H9 (cell line): ENCODE data around the gene INSIG1. TPM values are rescaled to one million over a fixed set of nuclear protein-coding genes. Genes with fewer than 3 reads are reported as not detected.

Source experiments
- DNase-seq: peaks from one replicate; pipeline ENCODE4 v3.0.0-alpha.2; 2017
- H2AFZ ChIP-seq: one replicate; pipeline ENCODE4 v1.6.1; 2013; ENCODE audit warnings: mild to moderate bottlenecking, low read length, control low read depth, moderate library complexity
- H2AK5ac ChIP-seq: 2 replicates; pipeline ENCODE4 v1.6.1; 2013; ENCODE audit warnings: low read length, control low read depth, mixed read lengths; ENCODE audit not compliant: insufficient read length
- H2BK120ac ChIP-seq: one replicate; pipeline ENCODE4 v1.6.1; 2013; ENCODE audit warnings: low read depth, mild to moderate bottlenecking, low read length, control low read depth, inconsistent platforms; ENCODE audit not compliant: poor library complexity, severe bottlenecking
- H2BK12ac ChIP-seq: 2 replicates; pipeline ENCODE4 v1.6.1; 2013; ENCODE audit warnings: low read length, control low read depth, mixed read lengths, low read depth; ENCODE audit not compliant: insufficient read length
- H2BK15ac ChIP-seq: 2 replicates; pipeline ENCODE4 v1.6.1; 2013; ENCODE audit warnings: low read depth, low read length, control low read depth
- H2BK20ac ChIP-seq: one replicate; pipeline ENCODE4 v1.6.1; 2013; ENCODE audit warnings: low read depth, mild to moderate bottlenecking, low read length, control low read depth, inconsistent platforms; ENCODE audit not compliant: poor library complexity, severe bottlenecking
- H2BK5ac ChIP-seq: 2 replicates; pipeline ENCODE4 v1.6.1; 2013; ENCODE audit warnings: low read length, control low read depth, mixed read lengths; ENCODE audit not compliant: insufficient read length
- H3K14ac ChIP-seq: 2 replicates; pipeline ENCODE4 v1.6.1; 2013; ENCODE audit warnings: low read length, control low read depth; ENCODE audit not compliant: insufficient read depth
- H3K18ac ChIP-seq: 2 replicates; pipeline ENCODE4 v1.6.1; 2013; ENCODE audit warnings: low read depth, mild to moderate bottlenecking, mixed read lengths, low read length, control low read depth; ENCODE audit not compliant: insufficient read length
- H3K23ac ChIP-seq: 2 replicates; pipeline ENCODE4 v1.6.1; 2013; ENCODE audit warnings: low read length, control low read depth, mixed read lengths, low read depth; ENCODE audit not compliant: insufficient read length
- H3K23me2 ChIP-seq: 2 replicates; pipeline ENCODE4 v1.6.1; 2013; ENCODE audit warnings: low read depth, mild to moderate bottlenecking, mixed read lengths, low read length, control low read depth; ENCODE audit not compliant: insufficient read length, poor library complexity, severe bottlenecking
- H3K27ac ChIP-seq: 2 replicates; pipeline ENCODE4 v1.5.1; 2013; ENCODE audit warnings: low read length, control low read depth, mixed read lengths, low read depth; ENCODE audit not compliant: insufficient read length
- H3K27me3 ChIP-seq: 2 replicates; pipeline ENCODE4 v1.6.1; 2013; ENCODE audit warnings: low read length, control low read depth, inconsistent platforms; ENCODE audit not compliant: insufficient read depth
- H3K4ac ChIP-seq: 2 replicates; pipeline ENCODE4 v1.6.1; 2013; ENCODE audit warnings: low read depth, mild to moderate bottlenecking, control low read depth, inconsistent platforms, low read length, moderate library complexity
- H3K4me1 ChIP-seq: 2 replicates; pipeline ENCODE4 v1.6.1; 2013; ENCODE audit warnings: low read length, control low read depth, inconsistent platforms; ENCODE audit not compliant: insufficient read depth
- H3K4me2 ChIP-seq: 2 replicates; pipeline ENCODE4 v1.6.1; 2013; ENCODE audit warnings: low read length, control low read depth, mixed read lengths; ENCODE audit not compliant: insufficient read length, insufficient read depth
- H3K56ac ChIP-seq: 2 replicates; pipeline ENCODE4 v1.6.1; 2013; ENCODE audit warnings: low read depth, mild to moderate bottlenecking, mixed read lengths, low read length, control low read depth; ENCODE audit not compliant: insufficient read length
- H3K79me1 ChIP-seq: 2 replicates; pipeline ENCODE4 v1.6.1; 2013; ENCODE audit warnings: low read depth, mild to moderate bottlenecking, moderate library complexity, low read length, control low read depth, inconsistent platforms; ENCODE audit not compliant: insufficient read depth, poor library complexity, severe bottlenecking
- H3K79me2 ChIP-seq: 2 replicates; pipeline ENCODE4 v1.6.1; 2013; ENCODE audit warnings: low read length, control low read depth, inconsistent platforms; ENCODE audit not compliant: insufficient read depth
- H3K9ac ChIP-seq: 2 replicates; pipeline ENCODE4 v1.6.1; 2013; ENCODE audit warnings: low read length, control low read depth, mixed read lengths; ENCODE audit not compliant: insufficient read length; ENCODE audit errors: extremely low read depth
- H3K9me3 ChIP-seq: one replicate; pipeline ENCODE4 v1.6.1; 2013; ENCODE audit warnings: low read depth, low read length, inconsistent platforms; ENCODE audit not compliant: control insufficient read depth
- H3T11ph ChIP-seq: one replicate; pipeline ENCODE4 v1.6.1; 2013; ENCODE audit warnings: mild to moderate bottlenecking, low read length, control low read depth, inconsistent platforms
- H4K20me1 ChIP-seq: one replicate; pipeline ENCODE4 v1.6.1; 2013; ENCODE audit not compliant: control insufficient read depth, insufficient read length, insufficient read depth
- H4K5ac ChIP-seq: 2 replicates; pipeline ENCODE4 v1.6.1; 2013; ENCODE audit warnings: low read depth, mild to moderate bottlenecking, mixed read lengths, low read length, control low read depth; ENCODE audit not compliant: insufficient read length
- H4K8ac ChIP-seq: replicated peaks from 2 replicates; pipeline ENCODE4 v1.6.1; 2013; ENCODE audit warnings: low read length, control low read depth, mixed read lengths, low read depth; ENCODE audit not compliant: insufficient read length
- H4K91ac ChIP-seq: 2 replicates; pipeline ENCODE4 v1.6.1; 2013; ENCODE audit warnings: low read depth, mild to moderate bottlenecking, moderate library complexity, mixed read lengths, low read length, control low read depth; ENCODE audit not compliant: insufficient read length
- H3K27ac Mint-ChIP-seq, 3 experiments: 2 replicates in 2 of 3; 3 replicates in 1 of 3; pipeline ENCODE4 v1.8.0; 2020 to 2021; ENCODE audit warnings: mixed read lengths in 3 of 3, mild to moderate bottlenecking in 1 of 3, moderate library complexity in 1 of 3
- H3K27me3 Mint-ChIP-seq: 2 replicates; pipeline ENCODE4 v1.8.0; 2021; ENCODE audit warnings: low read depth, mild to moderate bottlenecking, moderate library complexity, mixed read lengths
- H3K36me3 Mint-ChIP-seq, 3 experiments: 2 replicates in 2 of 3; 3 replicates in 1 of 3; pipeline ENCODE4 v1.8.0; 2020 to 2021; ENCODE audit warnings: low read depth in 3 of 3, mixed read lengths in 3 of 3; ENCODE audit not compliant: insufficient read depth in 1 of 3
- H3K4me1 Mint-ChIP-seq, 2 experiments: 2 replicates each; pipeline ENCODE4 v1.8.0; 2020; ENCODE audit warnings: mixed read lengths in 2 of 2
- H3K4me3 Mint-ChIP-seq, 2 experiments: 2 replicates in 1 of 2; 3 replicates in 1 of 2; pipeline ENCODE4 v1.8.0; 2020 to 2021; ENCODE audit warnings: mild to moderate bottlenecking in 2 of 2, mixed read lengths in 2 of 2, moderate library complexity in 1 of 2
- H3K9me3 Mint-ChIP-seq, 2 experiments: 2 replicates in 1 of 2; 3 replicates in 1 of 2; pipeline ENCODE4 v1.8.0; 2020; ENCODE audit warnings: mild to moderate bottlenecking in 2 of 2, mixed read lengths in 2 of 2, moderate library complexity in 1 of 2
- WGBS: extraction: QIAGEN DNeasy Blood & Tissue Kit; methylation state at CpG from one replicate; pipeline ENCODE4 v1.1.7; 2013; ENCODE audit warnings: missing lambda C conversion rate, low lambda C conversion rate, mixed read lengths; ENCODE audit not compliant: insufficient read length; ENCODE audit errors: extremely low coverage; 5-methylcytosine and 5-hydroxymethylcytosine counted together
- total RNA-seq: library from RNA; stranded (reverse); gene quantifications from 2 replicates; pipeline ENCODE4 v1.2.1, GENCODE V29; 2021
- TF ChIP-seq, protein P1 (sequence below): fragments of 200-600 bp; sonication (generic); conservative IDR thresholded peaks from 3 replicates; pipeline ENCODE4 v1.8.0; 2021; ENCODE audit warnings: antibody characterized with exemption, mild to moderate bottlenecking

The INSIG1 gene
- total RNA-seq, 1 experiment from 2014 or later, result 23.3 TPM

DNA sequence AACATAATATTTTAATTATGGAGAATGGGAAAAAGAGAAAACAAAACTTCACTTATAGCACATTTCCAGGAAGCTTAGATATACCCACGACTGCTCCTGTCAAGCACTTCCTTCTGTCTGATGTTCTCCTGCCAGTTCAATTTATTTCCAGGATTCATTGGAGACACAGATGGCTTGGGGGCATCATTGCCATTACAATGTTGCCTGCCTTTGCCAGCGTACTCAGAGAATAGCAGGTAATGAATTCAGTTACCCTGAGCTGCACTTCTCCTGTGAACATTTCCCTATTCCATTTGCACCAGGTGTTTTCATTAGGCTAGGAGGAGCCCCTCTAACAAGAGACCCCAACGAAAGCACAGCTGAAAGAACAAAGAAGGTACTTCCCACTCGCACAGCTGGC, 33.7 kb downstream of the INSIG1 start:
- Histone ChIP-seq H3K79me2 (no peaks in the 10 kb centered on the region), H3K9me3 (no peaks in the 10 kb centered on the region), H4K91ac (no peak overlapping the region), H3K4me2 (no peak overlapping the region), H3K23me2 (no peaks in the 10 kb centered on the region), H2BK12ac (no peak overlapping the region), H3K79me1 (no peaks in the 10 kb centered on the region), H2AK5ac (no peak overlapping the region), H3K27ac (no peak overlapping the region), H2BK5ac (no peak overlapping the region), H4K20me1 (no peaks in the 10 kb centered on the region), H3K4ac (no peak overlapping the region), H3T11ph (no peak overlapping the region), H4K8ac (no peak overlapping the region), H3K27me3 (no peaks in the 10 kb centered on the region; the same call in 1 of the 2 replicates), H2BK120ac (no peak overlapping the region), H3K9ac (no peak overlapping the region), H3K14ac (no peak overlapping the region), H2AFZ (no peak overlapping the region), H3K56ac (no peak overlapping the region), H3K4me1 (no peaks in the 10 kb centered on the region), H2BK20ac (no peak overlapping the region), H2BK15ac (no peak overlapping the region), H4K5ac (no peak overlapping the region), H3K23ac (no peak overlapping the region), H3K18ac (no peak overlapping the region)
- H3K9me3 Mint-ChIP-seq, result no peaks in the 10 kb centered on the region; a peak in 1 of 5 replicates
- no peaks in the 10 kb centered on the region for H3K4me1 Mint-ChIP-seq
- H3K4me3 Mint-ChIP-seq, result no peak overlapping the region
- no CpG with 5 or more reads among the region's 4 CpGs for WGBS
- H3K27me3 Mint-ChIP-seq, result peaks cover 13% of the 10 kb centered on the region
- H3K27ac Mint-ChIP-seq, result no peak overlapping the region
- DNase-seq, result no peak
- H3K36me3 Mint-ChIP-seq, result no peaks in the 10 kb centered on the region
- TF ChIP-seq, protein P1, sequence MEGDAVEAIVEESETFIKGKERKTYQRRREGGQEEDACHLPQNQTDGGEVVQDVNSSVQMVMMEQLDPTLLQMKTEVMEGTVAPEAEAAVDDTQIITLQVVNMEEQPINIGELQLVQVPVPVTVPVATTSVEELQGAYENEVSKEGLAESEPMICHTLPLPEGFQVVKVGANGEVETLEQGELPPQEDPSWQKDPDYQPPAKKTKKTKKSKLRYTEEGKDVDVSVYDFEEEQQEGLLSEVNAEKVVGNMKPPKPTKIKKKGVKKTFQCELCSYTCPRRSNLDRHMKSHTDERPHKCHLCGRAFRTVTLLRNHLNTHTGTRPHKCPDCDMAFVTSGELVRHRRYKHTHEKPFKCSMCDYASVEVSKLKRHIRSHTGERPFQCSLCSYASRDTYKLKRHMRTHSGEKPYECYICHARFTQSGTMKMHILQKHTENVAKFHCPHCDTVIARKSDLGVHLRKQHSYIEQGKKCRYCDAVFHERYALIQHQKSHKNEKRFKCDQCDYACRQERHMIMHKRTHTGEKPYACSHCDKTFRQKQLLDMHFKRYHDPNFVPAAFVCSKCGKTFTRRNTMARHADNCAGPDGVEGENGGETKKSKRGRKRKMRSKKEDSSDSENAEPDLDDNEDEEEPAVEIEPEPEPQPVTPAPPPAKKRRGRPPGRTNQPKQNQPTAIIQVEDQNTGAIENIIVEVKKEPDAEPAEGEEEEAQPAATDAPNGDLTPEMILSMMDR, result no peak
